SK-N-SH treated with all-trans-retinoic acid at 6 μM for 48 hours (cell line): ENCODE data around the gene ANKRD60.

Source experiments
- ATAC-seq: fragments of 200-7000 bp; cut with Tn5 transposase; 3 replicates; pipeline ENCODE4 v1.9.1; 2020; ENCODE audit warnings: mild to moderate bottlenecking, moderate library complexity
- ARNTL ChIP-seq: fragments of 450-650 bp; formaldehyde crosslinking; IDR thresholded peaks from 2 replicates; pipeline ENCODE4 v1.5.0; 2020; ENCODE audit warnings: low read depth, mild to moderate bottlenecking, moderate library complexity, borderline replicate concordance
- BACH2 ChIP-seq: fragments of 250-450 bp; sonication (Bioruptor Pico); IDR thresholded peaks from 2 replicates; pipeline ENCODE4 v1.9.0; 2021; ENCODE audit warnings: mild to moderate bottlenecking, borderline replicate concordance
- CREB5 ChIP-seq: fragments of 250-450 bp; sonication (Bioruptor Pico); IDR thresholded peaks from 2 replicates; pipeline ENCODE4 v1.5.1; 2020; ENCODE audit warnings: low read depth, mild to moderate bottlenecking, moderate library complexity
- CSRNP3 ChIP-seq: fragments of 250-450 bp; sonication (Bioruptor Pico); IDR thresholded peaks from 2 replicates; pipeline ENCODE4 v1.5.1; 2021; ENCODE audit warnings: mild to moderate bottlenecking, moderate library complexity
- ESRRG ChIP-seq: fragments of 250-450 bp; sonication (Bioruptor Pico); IDR thresholded peaks from 2 replicates; pipeline ENCODE4 v1.6.1; 2021; ENCODE audit warnings: mild to moderate bottlenecking
- GLIS3 ChIP-seq: fragments of 250-450 bp; sonication (Bioruptor Pico); IDR thresholded peaks from 2 replicates; pipeline ENCODE4 v1.5.0; 2020; ENCODE audit warnings: mild to moderate bottlenecking, moderate library complexity
- POU6F1 ChIP-seq: fragments of 250-450 bp; sonication (Bioruptor Pico); IDR thresholded peaks from 2 replicates; pipeline ENCODE4 v1.8.0; 2021; ENCODE audit warnings: low read depth, mild to moderate bottlenecking, moderate library complexity, borderline replicate concordance
- RARB ChIP-seq: fragments of 250-450 bp; sonication (Bioruptor Pico); IDR thresholded peaks from 2 replicates; pipeline ENCODE4 v1.8.0; 2021; ENCODE audit warnings: mild to moderate bottlenecking, moderate library complexity
- TOX ChIP-seq: fragments of 250-450 bp; sonication (Bioruptor Pico); IDR thresholded peaks from 2 replicates; pipeline ENCODE4 v1.8.0; 2021; ENCODE audit warnings: mild to moderate bottlenecking, moderate library complexity, borderline replicate concordance
- ZC3H10 ChIP-seq: fragments of 250-450 bp; sonication (Bioruptor Pico); IDR thresholded peaks from 2 replicates; pipeline ENCODE4 v1.5.1; 2021; ENCODE audit warnings: mild to moderate bottlenecking, moderate library complexity
- ZFP3 ChIP-seq: fragments of 250-450 bp; sonication (Bioruptor Pico); IDR thresholded peaks from 2 replicates; pipeline ENCODE4 v1.5.0; 2020; ENCODE audit warnings: mild to moderate bottlenecking, moderate library complexity
- ZFP30 ChIP-seq: fragments of 450-650 bp; formaldehyde crosslinking; IDR thresholded peaks from 2 replicates; pipeline ENCODE4 v1.5.0; 2022; ENCODE audit warnings: mild to moderate bottlenecking, moderate library complexity
- ZNF565 ChIP-seq: fragments of 450-650 bp; formaldehyde crosslinking; conservative IDR thresholded peaks from 2 replicates; pipeline ENCODE4 v1.5.0; 2020; ENCODE audit warnings: low read depth, mild to moderate bottlenecking, moderate library complexity
- ZNF70 ChIP-seq: fragments of 450-650 bp; formaldehyde crosslinking; IDR thresholded peaks from 2 replicates; pipeline ENCODE4 v1.5.0; 2020; ENCODE audit warnings: mild to moderate bottlenecking, moderate library complexity
- ZNF8 ChIP-seq: fragments of 450-650 bp; formaldehyde crosslinking; IDR thresholded peaks from 2 replicates; pipeline ENCODE4 v1.5.0; 2020; ENCODE audit warnings: mild to moderate bottlenecking, moderate library complexity
- TF ChIP-seq, protein P1 (sequence below): fragments of 250-450 bp; sonication (Bioruptor Pico); IDR thresholded peaks from 2 replicates; pipeline ENCODE4 v1.5.0; 2020; ENCODE audit warnings: mild to moderate bottlenecking, moderate library complexity
- TF ChIP-seq, protein P2 (sequence below): fragments of 250-450 bp; sonication (Bioruptor Pico); IDR thresholded peaks from 2 replicates; pipeline ENCODE4 v1.8.0; 2020; ENCODE audit warnings: mild to moderate bottlenecking, moderate library complexity, borderline replicate concordance

Gene ANKRD60

DNA sequence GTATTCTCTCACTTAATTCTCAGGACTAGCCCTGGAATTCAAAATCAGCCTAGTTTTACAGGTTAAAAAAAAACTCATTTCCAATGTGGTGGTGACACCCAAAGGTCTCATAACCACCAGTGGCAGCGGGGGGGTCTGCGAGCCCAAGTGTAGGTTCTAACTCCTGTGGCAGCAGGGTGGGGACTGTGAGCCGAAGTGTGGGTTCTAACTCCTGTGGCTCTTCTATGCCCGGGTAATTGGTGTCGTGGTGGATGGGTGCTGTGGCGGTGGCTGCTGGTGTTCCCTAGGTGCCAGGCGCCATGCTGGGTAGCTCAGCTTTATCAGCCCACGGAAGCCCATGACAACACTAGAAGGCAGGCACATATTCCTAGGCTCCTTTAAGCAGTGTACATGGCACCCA, 4.9 kb upstream of the ANKRD60 start:
- no peak for ATAC-seq
- TF ChIP-seq, protein P1, sequence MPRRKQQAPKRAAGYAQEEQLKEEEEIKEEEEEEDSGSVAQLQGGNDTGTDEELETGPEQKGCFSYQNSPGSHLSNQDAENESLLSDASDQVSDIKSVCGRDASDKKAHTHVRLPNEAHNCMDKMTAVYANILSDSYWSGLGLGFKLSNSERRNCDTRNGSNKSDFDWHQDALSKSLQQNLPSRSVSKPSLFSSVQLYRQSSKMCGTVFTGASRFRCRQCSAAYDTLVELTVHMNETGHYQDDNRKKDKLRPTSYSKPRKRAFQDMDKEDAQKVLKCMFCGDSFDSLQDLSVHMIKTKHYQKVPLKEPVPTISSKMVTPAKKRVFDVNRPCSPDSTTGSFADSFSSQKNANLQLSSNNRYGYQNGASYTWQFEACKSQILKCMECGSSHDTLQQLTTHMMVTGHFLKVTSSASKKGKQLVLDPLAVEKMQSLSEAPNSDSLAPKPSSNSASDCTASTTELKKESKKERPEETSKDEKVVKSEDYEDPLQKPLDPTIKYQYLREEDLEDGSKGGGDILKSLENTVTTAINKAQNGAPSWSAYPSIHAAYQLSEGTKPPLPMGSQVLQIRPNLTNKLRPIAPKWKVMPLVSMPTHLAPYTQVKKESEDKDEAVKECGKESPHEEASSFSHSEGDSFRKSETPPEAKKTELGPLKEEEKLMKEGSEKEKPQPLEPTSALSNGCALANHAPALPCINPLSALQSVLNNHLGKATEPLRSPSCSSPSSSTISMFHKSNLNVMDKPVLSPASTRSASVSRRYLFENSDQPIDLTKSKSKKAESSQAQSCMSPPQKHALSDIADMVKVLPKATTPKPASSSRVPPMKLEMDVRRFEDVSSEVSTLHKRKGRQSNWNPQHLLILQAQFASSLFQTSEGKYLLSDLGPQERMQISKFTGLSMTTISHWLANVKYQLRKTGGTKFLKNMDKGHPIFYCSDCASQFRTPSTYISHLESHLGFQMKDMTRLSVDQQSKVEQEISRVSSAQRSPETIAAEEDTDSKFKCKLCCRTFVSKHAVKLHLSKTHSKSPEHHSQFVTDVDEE (CRISPR knock-in tag), result no peak
- TF ChIP-seq ZNF70 (CRISPR knock-in tag) (no peak), GLIS3 (CRISPR knock-in tag) (no peak), TOX (CRISPR knock-in tag) (no peak), ZNF8 (CRISPR knock-in tag) (no peak), ZNF565 (CRISPR knock-in tag) (no peak)
- TF ChIP-seq, protein P2, sequence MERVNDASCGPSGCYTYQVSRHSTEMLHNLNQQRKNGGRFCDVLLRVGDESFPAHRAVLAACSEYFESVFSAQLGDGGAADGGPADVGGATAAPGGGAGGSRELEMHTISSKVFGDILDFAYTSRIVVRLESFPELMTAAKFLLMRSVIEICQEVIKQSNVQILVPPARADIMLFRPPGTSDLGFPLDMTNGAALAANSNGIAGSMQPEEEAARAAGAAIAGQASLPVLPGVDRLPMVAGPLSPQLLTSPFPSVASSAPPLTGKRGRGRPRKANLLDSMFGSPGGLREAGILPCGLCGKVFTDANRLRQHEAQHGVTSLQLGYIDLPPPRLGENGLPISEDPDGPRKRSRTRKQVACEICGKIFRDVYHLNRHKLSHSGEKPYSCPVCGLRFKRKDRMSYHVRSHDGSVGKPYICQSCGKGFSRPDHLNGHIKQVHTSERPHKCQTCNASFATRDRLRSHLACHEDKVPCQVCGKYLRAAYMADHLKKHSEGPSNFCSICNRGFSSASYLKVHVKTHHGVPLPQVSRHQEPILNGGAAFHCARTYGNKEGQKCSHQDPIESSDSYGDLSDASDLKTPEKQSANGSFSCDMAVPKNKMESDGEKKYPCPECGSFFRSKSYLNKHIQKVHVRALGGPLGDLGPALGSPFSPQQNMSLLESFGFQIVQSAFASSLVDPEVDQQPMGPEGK (CRISPR knock-in tag), result no peak

- ATAC-seq, result no peak
- no peak for TF ChIP-seq CREB5 (CRISPR knock-in tag)
- no peak for TF ChIP-seq ARNTL (CRISPR knock-in tag)
- TF ChIP-seq ZNF70 (CRISPR knock-in tag), result no peak
- no peak for TF ChIP-seq GLIS3 (CRISPR knock-in tag)
- TF ChIP-seq ZNF8 (CRISPR knock-in tag), result no peak
- no peak for TF ChIP-seq ZNF565 (CRISPR knock-in tag)
- no peak for TF ChIP-seq CSRNP3
- TF ChIP-seq BACH2, result no peak
- no peak for TF ChIP-seq ZC3H10 (CRISPR knock-in tag)
Measured at GRCh38 chr20:58231683-58232082, 3.2 kb upstream of the ANKRD60 start.

- TF ChIP-seq CSRNP3 (no peak), POU6F1 (CRISPR knock-in tag) (no peak), ZC3H10 (CRISPR knock-in tag) (no peak), ZNF70 (CRISPR knock-in tag) (no peak), ZNF565 (CRISPR knock-in tag) (no peak), ZFP3 (no peak), ESRRG (CRISPR knock-in tag) (no peak), RARB (CRISPR knock-in tag) (no peak), ZFP30 (CRISPR knock-in tag) (no peak), GLIS3 (CRISPR knock-in tag) (no peak), ZNF8 (CRISPR knock-in tag) (no peak)
- TF ChIP-seq, protein P1 (CRISPR knock-in tag), result no peak
- ATAC-seq, result no peak
Measured at GRCh38 chr20:58229198-58229798, 845 bp upstream of the ANKRD60 start.
